Vagina (tissue), 2 donors: ENCODE measurements around the gene SLC38A2. TPM values are rescaled to one million over a fixed set of nuclear protein-coding genes. Genes with fewer than 3 reads are reported as not detected.

ENCODE experiments used
- DNase-seq, 2 donors: peaks; one replicate each; pipeline ENCODE4 v3.0.0-alpha.2; 2017; ENCODE audit errors: extremely low spot score in 2 of 2
- H3K27ac ChIP-seq: fragments of 200-600 bp; sonication (generic); one replicate; pipeline ENCODE4 v1.5.1; 2019
- H3K27me3 ChIP-seq: fragments of 200-600 bp; sonication (generic); one replicate; pipeline ENCODE4 v1.5.1; 2019
- H3K36me3 ChIP-seq, 2 donors: fragments of 200-600 bp; sonication (generic); one replicate each; pipeline ENCODE4 v1.5.1; 2017 to 2019
- H3K4me1 ChIP-seq: fragments of 200-600 bp; sonication (generic); one replicate; pipeline ENCODE4 v1.5.1; 2019
- H3K4me3 ChIP-seq, 2 donors: fragments of 200-600 bp; sonication (generic); 1 replicate in 1 of 2; 2 replicates in 1 of 2; pipeline ENCODE4 v1.5.1; 2016 to 2019
- H3K9me3 ChIP-seq: fragments of 200-600 bp; sonication (generic); one replicate; pipeline ENCODE4 v1.5.1; 2019
- POLR2A ChIP-seq, 2 donors: fragments of 450-650 bp; IDR thresholded peaks; one replicate each; pipeline ENCODE4 v1.6.1; 2017; ENCODE audit warnings: antibody characterized with exemption in 2 of 2, mild to moderate bottlenecking in 2 of 2, moderate library complexity in 2 of 2
- POLR2AphosphoS5 ChIP-seq, 2 donors: sonication (generic); formaldehyde crosslinking; IDR thresholded peaks; one replicate each; pipeline ENCODE4 v1.9.0; 2017; ENCODE audit warnings: antibody characterized with exemption in 2 of 2, mild to moderate bottlenecking in 2 of 2, low read depth in 1 of 2; ENCODE audit not compliant: insufficient read depth in 1 of 2
- intact Hi-C: fragments of 100-400 bp; cut with DNase I; formaldehyde crosslinking; loops from one replicate; pipeline ENCODE4 v1.15.1; 2023
- total RNA-seq: library from RNA; depleted of rRNA; stranded (reverse); fragments of >200 nt; gene quantifications from one replicate; pipeline ENCODE4 v1.2.3, GENCODE V29; 2016
- TF ChIP-seq, protein P1 (sequence below), 3 experiments: fragments of 450-650 bp in 2 of 3; fragments of 200-600 bp in 1 of 3; sonication (generic) in 1 of 3; IDR thresholded peaks; one replicate each; pipeline ENCODE4 v1.5.1; 2017 to 2019; ENCODE audit warnings: antibody characterized with exemption in 3 of 3, mild to moderate bottlenecking in 2 of 3, moderate library complexity in 2 of 3

The SLC38A2 gene
- total RNA-seq, 1 donor from 2014 or later, result 352 TPM

DNA sequence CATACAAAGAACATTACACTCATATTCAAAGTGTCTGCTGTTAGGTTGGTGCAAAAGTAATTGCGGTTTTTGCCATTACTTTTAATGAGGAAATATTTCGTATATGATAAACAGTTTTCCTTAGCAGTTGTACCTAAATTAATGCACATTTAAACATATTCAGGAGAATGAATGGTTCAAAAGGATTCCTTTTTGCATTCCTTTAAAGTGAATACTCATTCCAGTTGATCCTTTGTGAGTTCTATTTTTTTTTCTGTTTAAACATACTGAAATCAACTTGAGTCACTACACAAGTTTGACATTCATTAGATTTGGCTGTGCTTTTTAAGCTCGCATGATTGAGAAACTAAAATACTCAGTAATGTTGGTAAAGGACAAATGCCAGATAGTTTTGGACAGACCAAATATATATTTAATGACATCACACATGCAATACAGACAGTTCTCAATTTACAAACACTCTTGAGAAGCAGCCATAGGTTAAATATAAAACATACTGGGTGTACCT lies 13.8 kb upstream of the SLC38A2 start:
- H3K36me3 ChIP-seq, result no peaks in the 10 kb centered on the region
- H3K4me3 ChIP-seq, result peak overlapping the region in 1 of 2 donors; percentile 17
- peaks cover 82% of the 10 kb centered on the region for H3K4me1 ChIP-seq
- H3K27ac ChIP-seq, result peak overlapping the region; percentile 100
- no peaks in the 10 kb centered on the region for H3K9me3 ChIP-seq
- TF ChIP-seq, protein P1, sequence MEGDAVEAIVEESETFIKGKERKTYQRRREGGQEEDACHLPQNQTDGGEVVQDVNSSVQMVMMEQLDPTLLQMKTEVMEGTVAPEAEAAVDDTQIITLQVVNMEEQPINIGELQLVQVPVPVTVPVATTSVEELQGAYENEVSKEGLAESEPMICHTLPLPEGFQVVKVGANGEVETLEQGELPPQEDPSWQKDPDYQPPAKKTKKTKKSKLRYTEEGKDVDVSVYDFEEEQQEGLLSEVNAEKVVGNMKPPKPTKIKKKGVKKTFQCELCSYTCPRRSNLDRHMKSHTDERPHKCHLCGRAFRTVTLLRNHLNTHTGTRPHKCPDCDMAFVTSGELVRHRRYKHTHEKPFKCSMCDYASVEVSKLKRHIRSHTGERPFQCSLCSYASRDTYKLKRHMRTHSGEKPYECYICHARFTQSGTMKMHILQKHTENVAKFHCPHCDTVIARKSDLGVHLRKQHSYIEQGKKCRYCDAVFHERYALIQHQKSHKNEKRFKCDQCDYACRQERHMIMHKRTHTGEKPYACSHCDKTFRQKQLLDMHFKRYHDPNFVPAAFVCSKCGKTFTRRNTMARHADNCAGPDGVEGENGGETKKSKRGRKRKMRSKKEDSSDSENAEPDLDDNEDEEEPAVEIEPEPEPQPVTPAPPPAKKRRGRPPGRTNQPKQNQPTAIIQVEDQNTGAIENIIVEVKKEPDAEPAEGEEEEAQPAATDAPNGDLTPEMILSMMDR (IDR thresholded peaks at IDR 0.05), result no peak
- TF ChIP-seq POLR2AphosphoS5 (IDR thresholded peaks at IDR 0.05; ENCODE audit: insufficient read depth in 1 of 2, low read depth in 1 of 2) (peak; percentile 42 to 94), POLR2A (IDR thresholded peaks at IDR 0.05) (no peak)
- intact Hi-C loops, result loop anchor here (10.0 kb wide), 1 partner anchor 88 kb away; no protein-coding TSS in a partner anchor
- no peaks in the 10 kb centered on the region for H3K27me3 ChIP-seq
- DNase-seq, result no peak

- peaks cover 72% of the 10 kb centered on the region for H3K4me1 ChIP-seq
- no peaks in the 10 kb centered on the region for H3K27me3 ChIP-seq
- no peaks in the 10 kb centered on the region for H3K9me3 ChIP-seq
- peak overlapping the region; percentile 100 for H3K27ac ChIP-seq
- H3K36me3 ChIP-seq, result no peaks in the 10 kb centered on the region
- TF ChIP-seq, protein P1 (IDR thresholded peaks at IDR 0.05), result no peak
- TF ChIP-seq POLR2A (IDR thresholded peaks at IDR 0.05) (no peak), POLR2AphosphoS5 (IDR thresholded peaks at IDR 0.05; ENCODE audit: insufficient read depth in 1 of 2, low read depth in 1 of 2) (no peak)
- DNase-seq, result no peak
- no peak overlapping the region for H3K4me3 ChIP-seq
- intact Hi-C loops, result loop anchor here (10.0 kb wide), 1 partner anchor 89 kb away; no protein-coding TSS in a partner anchor
These were observed 12.9 kb upstream of the SLC38A2 start for GRCh38 chr12:46385438-46385837.

GRCh38 chr12:46384451-46385309 lies 12.1 kb upstream of the SLC38A2 start:
- Histone ChIP-seq H3K36me3 (no peaks in the 10 kb centered on the region), H3K4me1 (peaks cover 66% of the 10 kb centered on the region), H3K4me3 (peak overlapping the region; percentile 50 to 72), H3K9me3 (no peaks in the 10 kb centered on the region), H3K27me3 (no peaks in the 10 kb centered on the region), H3K27ac (peak overlapping the region; percentile 100)
- TF ChIP-seq POLR2AphosphoS5 (IDR thresholded peaks at IDR 0.05; ENCODE audit: insufficient read depth in 1 of 2, low read depth in 1 of 2) (no peak), POLR2A (IDR thresholded peaks at IDR 0.05) (no peak)
- TF ChIP-seq, protein P1 (IDR thresholded peaks at IDR 0.05), result no peak
- intact Hi-C loops, result loop anchor here (10.0 kb wide), 1 partner anchor 90 kb away; no protein-coding TSS in a partner anchor
- DNase-seq, result no peak

DNA sequence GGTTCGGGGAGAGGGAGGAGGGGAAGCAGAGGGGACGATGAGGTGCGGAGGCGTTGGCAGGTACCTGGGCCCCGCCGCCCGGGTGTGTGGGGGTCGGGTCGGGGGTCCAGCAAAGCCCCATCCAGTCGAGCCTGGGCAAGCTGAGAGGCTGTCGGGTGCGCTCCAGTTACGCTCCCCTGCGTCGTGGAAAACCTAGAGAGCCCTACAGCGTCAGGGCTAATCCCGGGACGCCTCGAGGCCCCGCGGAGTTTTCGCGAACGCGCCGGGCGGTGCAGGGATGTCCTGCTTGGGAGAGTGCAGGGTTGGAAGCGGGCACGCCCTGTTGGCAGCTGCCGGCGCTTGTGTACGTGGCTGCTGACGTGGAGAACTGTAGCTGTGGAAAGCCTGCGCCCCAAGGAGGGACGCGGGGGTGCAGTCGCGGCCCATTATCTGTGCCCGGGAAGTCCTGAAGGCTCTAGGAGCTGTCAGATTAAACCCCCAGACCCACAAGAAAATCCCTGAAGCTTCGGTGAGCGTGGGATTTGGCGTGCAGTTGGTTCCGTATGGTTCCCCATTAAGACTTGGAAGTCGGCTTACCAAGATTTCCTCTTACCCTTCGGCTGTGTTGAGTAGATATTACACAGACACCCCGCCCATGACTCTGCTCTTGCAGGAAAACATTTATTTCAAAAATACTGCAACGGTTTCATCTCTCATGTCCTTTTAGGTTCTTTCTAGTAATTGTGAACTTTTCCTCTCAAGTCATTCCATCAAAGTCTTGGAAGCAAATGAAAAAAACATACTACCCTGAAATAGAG lies 11.3 kb upstream of the SLC38A2 start:
- Histone ChIP-seq H3K4me1 (peaks cover 60% of the 10 kb centered on the region), H3K36me3 (no peaks in the 10 kb centered on the region), H3K27me3 (no peaks in the 10 kb centered on the region), H3K4me3 (peak overlapping the region; percentile 50 to 72), H3K9me3 (no peaks in the 10 kb centered on the region), H3K27ac (peak overlapping the region; percentile 100)
- DNase-seq, result peak in 1 of 2 donors; percentile 99
- intact Hi-C loops, result loop anchor here (10.0 kb wide), 1 partner anchor 91 kb away; no protein-coding TSS in a partner anchor
- TF ChIP-seq POLR2AphosphoS5 (IDR thresholded peaks at IDR 0.05; ENCODE audit: insufficient read depth in 1 of 2, low read depth in 1 of 2), result peak; percentile 75 to 97
- TF ChIP-seq, protein P1 (IDR thresholded peaks at IDR 0.05), result no peak
- peak in 1 of 2 donors; percentile 69 for TF ChIP-seq POLR2A (IDR thresholded peaks at IDR 0.05)
